Osteocyte (in vitro differentiated cells): ENCODE measurements around the gene TPSD1. TPM values are rescaled to one million over a fixed set of nuclear protein-coding genes. Genes with fewer than 3 reads are reported as not detected.

Source experiments
- DNase-seq: peaks from one replicate; pipeline ENCODE4 v3.0.0; 2021; ENCODE audit warnings: mixed read lengths; ENCODE audit not compliant: unreplicated experiment; ENCODE audit errors: extremely low spot score
- H3K27ac Mint-ChIP-seq: one replicate; pipeline ENCODE4 v1.8.0; 2021; ENCODE audit warnings: mild to moderate bottlenecking, mixed read lengths; ENCODE audit not compliant: unreplicated experiment
- H3K27me3 Mint-ChIP-seq: one replicate; pipeline ENCODE4 v1.8.0; 2021; ENCODE audit warnings: mixed read lengths; ENCODE audit not compliant: unreplicated experiment
- H3K36me3 Mint-ChIP-seq: one replicate; pipeline ENCODE4 v1.8.0; 2021; ENCODE audit warnings: mixed read lengths; ENCODE audit not compliant: unreplicated experiment
- H3K4me1 Mint-ChIP-seq: one replicate; pipeline ENCODE4 v1.8.0; 2021; ENCODE audit warnings: mixed read lengths; ENCODE audit not compliant: unreplicated experiment
- H3K4me3 Mint-ChIP-seq: one replicate; pipeline ENCODE4 v1.8.0; 2021; ENCODE audit warnings: mild to moderate bottlenecking, moderate library complexity, mixed read lengths; ENCODE audit not compliant: unreplicated experiment
- H3K9me3 Mint-ChIP-seq: one replicate; pipeline ENCODE4 v1.8.0; 2021; ENCODE audit warnings: mixed read lengths; ENCODE audit not compliant: unreplicated experiment
- total RNA-seq: library from RNA; stranded (reverse); gene quantifications from 2 replicates; pipeline ENCODE4 v1.2.1, GENCODE V29; 2021
- TF ChIP-seq, protein P1 (sequence below): fragments of 200-600 bp; sonication (generic); IDR thresholded peaks from 2 replicates; pipeline ENCODE4 v1.5.0; 2021; ENCODE audit warnings: antibody characterized with exemption, mild to moderate bottlenecking, moderate library complexity

Gene TPSD1
- total RNA-seq, 1 donor from 2014 or later: not detected

DNA sequence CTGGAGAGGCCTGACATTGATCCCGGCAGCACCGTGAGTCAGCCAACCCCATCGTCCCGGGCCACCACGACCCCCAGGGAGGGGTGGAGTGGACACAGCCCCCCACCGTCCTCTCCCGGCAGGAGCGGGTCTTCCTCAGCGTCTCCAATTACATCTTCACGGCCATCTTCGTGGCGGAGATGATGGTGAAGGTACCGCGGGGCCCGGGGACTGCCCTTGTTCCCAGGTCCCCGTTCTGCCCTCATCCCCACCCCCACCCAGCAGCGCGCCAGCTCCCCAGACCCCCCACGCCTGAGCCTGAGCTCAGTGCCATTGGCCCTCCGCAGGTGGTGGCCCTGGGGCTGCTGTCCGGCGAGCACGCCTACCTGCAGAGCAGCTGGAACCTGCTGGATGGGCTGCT lies 45.4 kb upstream of the TPSD1 start:
- TF ChIP-seq, protein P1, sequence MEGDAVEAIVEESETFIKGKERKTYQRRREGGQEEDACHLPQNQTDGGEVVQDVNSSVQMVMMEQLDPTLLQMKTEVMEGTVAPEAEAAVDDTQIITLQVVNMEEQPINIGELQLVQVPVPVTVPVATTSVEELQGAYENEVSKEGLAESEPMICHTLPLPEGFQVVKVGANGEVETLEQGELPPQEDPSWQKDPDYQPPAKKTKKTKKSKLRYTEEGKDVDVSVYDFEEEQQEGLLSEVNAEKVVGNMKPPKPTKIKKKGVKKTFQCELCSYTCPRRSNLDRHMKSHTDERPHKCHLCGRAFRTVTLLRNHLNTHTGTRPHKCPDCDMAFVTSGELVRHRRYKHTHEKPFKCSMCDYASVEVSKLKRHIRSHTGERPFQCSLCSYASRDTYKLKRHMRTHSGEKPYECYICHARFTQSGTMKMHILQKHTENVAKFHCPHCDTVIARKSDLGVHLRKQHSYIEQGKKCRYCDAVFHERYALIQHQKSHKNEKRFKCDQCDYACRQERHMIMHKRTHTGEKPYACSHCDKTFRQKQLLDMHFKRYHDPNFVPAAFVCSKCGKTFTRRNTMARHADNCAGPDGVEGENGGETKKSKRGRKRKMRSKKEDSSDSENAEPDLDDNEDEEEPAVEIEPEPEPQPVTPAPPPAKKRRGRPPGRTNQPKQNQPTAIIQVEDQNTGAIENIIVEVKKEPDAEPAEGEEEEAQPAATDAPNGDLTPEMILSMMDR: no peak
- H3K4me1 Mint-ChIP-seq: no peaks in the 10 kb centered on the region
- no peaks in the 10 kb centered on the region for H3K27me3 Mint-ChIP-seq
- H3K27ac Mint-ChIP-seq: no peak overlapping the region
- no peaks in the 10 kb centered on the region for H3K9me3 Mint-ChIP-seq
- H3K4me3 Mint-ChIP-seq: no peak overlapping the region
- peaks cover under 1% of the 10 kb centered on the region for H3K36me3 Mint-ChIP-seq
- no peak for DNase-seq

DNA sequence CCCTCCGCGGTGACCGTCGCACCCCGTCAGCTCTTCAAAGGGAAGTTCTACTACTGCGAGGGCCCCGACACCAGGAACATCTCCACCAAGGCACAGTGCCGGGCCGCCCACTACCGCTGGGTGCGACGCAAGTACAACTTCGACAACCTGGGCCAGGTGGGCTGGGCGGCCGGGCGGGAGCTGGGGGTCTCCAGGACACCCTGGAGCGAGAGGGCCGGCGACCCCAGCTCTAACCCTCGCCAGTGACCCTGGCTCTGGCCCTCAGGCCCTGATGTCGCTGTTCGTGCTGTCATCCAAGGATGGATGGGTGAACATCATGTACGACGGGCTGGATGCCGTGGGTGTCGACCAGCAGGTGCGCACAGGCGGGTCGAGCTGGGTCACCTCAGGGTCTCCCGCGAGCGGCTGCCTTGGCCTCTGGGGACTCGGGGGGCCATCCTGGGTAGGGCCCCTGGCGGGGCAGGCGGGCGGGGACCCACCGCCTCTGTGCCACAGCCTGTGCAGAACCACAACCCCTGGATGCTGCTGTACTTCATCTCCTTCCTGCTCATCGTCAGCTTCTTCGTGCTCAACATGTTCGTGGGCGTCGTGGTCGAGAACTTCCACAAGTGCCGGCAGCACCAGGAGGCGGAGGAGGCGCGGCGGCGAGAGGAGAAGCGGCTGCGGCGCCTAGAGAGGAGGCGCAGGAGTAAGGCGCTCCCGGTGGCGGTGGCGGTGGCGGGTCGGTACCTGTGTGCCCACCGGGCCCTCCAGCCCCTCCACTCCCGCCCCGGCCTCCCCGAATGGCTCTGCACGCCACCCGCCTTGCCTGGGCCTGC lies 44.2 kb upstream of the TPSD1 start:
- no peaks in the 10 kb centered on the region for H3K36me3 Mint-ChIP-seq
- no peak overlapping the region for H3K27ac Mint-ChIP-seq
- TF ChIP-seq, protein P1: no peak
- DNase-seq: no peak
- no peaks in the 10 kb centered on the region for H3K9me3 Mint-ChIP-seq
- no peaks in the 10 kb centered on the region for H3K27me3 Mint-ChIP-seq
- H3K4me1 Mint-ChIP-seq: no peaks in the 10 kb centered on the region
- no peak overlapping the region for H3K4me3 Mint-ChIP-seq

DNA sequence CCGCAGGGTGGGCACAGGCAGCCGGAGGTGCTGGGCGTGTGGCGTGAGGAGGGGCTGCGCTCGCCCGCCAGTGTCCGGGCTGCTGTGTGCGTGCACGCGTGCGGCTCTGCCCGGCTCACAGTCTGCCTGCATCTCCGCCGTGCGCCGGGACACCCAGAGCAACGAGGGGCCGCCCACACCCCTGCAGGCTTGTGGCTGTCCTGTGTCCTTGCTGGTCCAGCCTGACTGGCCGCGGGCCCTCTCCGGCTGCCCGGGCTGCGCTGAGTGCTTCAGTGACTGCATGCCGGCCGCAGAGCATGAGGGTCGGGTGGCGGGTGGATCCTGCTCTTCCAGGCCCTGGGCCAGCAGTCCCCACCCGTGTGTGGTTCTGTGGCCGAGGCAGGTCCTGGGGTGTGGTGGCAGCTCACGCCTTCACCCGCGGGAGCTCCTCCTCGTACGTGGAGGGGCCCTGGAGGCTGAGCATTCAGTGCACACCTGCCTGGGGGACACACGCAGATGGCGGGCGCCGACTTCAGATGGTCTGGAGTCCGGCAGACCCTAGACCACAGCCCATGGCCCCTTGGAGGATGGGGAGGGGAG lies 43.2 kb upstream of the TPSD1 start:
- Mint-ChIP-seq H3K4me3 (no peak overlapping the region), H3K9me3 (no peaks in the 10 kb centered on the region), H3K27ac (no peak overlapping the region), H3K27me3 (no peaks in the 10 kb centered on the region), H3K4me1 (no peaks in the 10 kb centered on the region), H3K36me3 (no peaks in the 10 kb centered on the region)
- DNase-seq: no peak
- TF ChIP-seq, protein P1: no peak

DNA sequence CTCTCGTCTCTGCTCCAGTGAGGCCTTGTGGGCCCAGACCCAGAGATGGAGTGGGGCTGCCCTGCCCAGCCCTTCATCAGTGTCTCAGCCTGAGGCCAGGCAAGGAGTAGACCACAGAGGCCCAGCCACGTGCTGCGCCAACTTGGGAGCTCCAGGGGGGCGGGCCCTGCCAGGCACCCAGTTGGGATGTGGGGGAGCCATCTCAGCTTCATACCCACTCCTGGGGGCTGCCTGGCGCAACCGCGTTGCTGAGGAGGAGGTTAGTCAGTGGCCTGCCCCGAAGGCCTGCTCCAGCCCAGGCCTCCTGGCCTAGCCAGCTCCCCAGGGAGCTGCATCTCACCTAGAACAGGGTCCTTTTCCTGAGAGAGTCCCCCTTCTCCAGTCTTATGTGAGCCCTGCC lies 42.6 kb upstream of the TPSD1 start:
- no peak overlapping the region for H3K27ac Mint-ChIP-seq
- TF ChIP-seq, protein P1: no peak
- no peaks in the 10 kb centered on the region for H3K4me1 Mint-ChIP-seq
- no peak overlapping the region for H3K4me3 Mint-ChIP-seq
- H3K9me3 Mint-ChIP-seq: no peaks in the 10 kb centered on the region
- no peaks in the 10 kb centered on the region for H3K27me3 Mint-ChIP-seq
- DNase-seq: no peak
- H3K36me3 Mint-ChIP-seq: peaks cover 1% of the 10 kb centered on the region

DNA sequence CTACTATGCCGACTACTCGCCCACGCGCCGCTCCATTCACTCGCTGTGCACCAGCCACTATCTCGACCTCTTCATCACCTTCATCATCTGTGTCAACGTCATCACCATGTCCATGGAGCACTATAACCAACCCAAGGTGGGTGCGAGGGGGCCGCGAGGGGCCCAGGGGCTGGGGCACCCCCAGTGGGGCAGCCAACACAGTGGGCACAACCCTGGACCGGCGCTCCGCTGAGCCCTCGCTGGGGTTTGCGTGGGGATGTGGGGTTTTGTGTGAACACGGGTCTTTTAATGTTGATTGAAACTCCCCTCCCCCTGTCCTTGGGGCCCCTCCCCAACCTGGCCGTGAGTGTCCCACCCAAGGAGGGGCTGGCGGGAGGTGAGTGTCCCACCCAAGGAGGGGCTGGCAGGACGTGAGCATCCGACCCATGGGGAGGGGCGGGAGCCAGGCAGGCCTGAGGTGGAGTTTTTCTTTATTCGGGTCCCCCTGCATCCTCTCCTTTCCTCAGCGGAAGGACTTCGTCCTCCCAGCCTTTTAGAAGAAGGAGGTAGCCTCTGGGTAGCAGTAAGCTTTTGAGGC lies 42.0 kb upstream of the TPSD1 start:
- Mint-ChIP-seq H3K4me3 (no peak overlapping the region), H3K27ac (no peak overlapping the region), H3K4me1 (no peaks in the 10 kb centered on the region), H3K9me3 (no peaks in the 10 kb centered on the region), H3K36me3 (peaks cover 1% of the 10 kb centered on the region), H3K27me3 (no peaks in the 10 kb centered on the region)
- DNase-seq: no peak
- TF ChIP-seq, protein P1: no peak
